ENCODE measurements around the gene SULT1C4. TPM values are rescaled to one million over a fixed set of nuclear protein-coding genes. Genes with fewer than 3 reads are reported as not detected.

SULT1C4 gene
- total RNA-seq, 1 donor from 2014 or later, result 11.3 TPM

GRCh38 chr2:108393197-108393596, 15.4 kb downstream of the SULT1C4 start:
- no peak for DNase-seq (ENCODE audit: low spot score)
- H3K9ac ChIP-seq, result no peak overlapping the region
- H3K27me3 ChIP-seq, result no peaks in the 10 kb centered on the region
- Mint-ChIP-seq H3K4me3 (no peak overlapping the region), H3K27me3 (ENCODE audit: insufficient read depth, low read depth) (peaks cover 3% of the 10 kb centered on the region), H3K36me3 (peaks cover 12% of the 10 kb centered on the region), H3K27ac (no peak overlapping the region), H3K9me3 (peaks cover 16% of the 10 kb centered on the region), H3K4me1 (no peaks in the 10 kb centered on the region)
- no peak overlapping the region for H2AFZ ChIP-seq (replicated peaks)
- H3K4me2 ChIP-seq, result no peak overlapping the region
- H3F3A ChIP-seq (ENCODE audit: low read depth), result no peaks in the 10 kb centered on the region
- H3K36me3 ChIP-seq, result no peaks in the 10 kb centered on the region
- H3K4me3 ChIP-seq, result no peak overlapping the region
- H4K20me1 ChIP-seq (ENCODE audit: low read depth), result no peaks in the 10 kb centered on the region
- H3K4me1 ChIP-seq, result no peaks in the 10 kb centered on the region
- H3K27ac ChIP-seq, result no peak overlapping the region
- TF ChIP-seq EZH2phosphoT487 (IDR thresholded peaks at IDR 0.05), result no peak
- TF ChIP-seq CTCF (IDR thresholded peaks at IDR 0.05), result no peak
- no peak for TF ChIP-seq EZH2 (IDR thresholded peaks at IDR 0.05)
- H3K79me2 ChIP-seq (ENCODE audit: low read depth), result no peaks in the 10 kb centered on the region
- H3K9me3 ChIP-seq (ENCODE audit: low read depth), result no peaks in the 10 kb centered on the region

- Histone ChIP-seq H3K79me2 (ENCODE audit: low read depth) (no peaks in the 10 kb centered on the region), H3K36me3 (no peaks in the 10 kb centered on the region), H3F3A (ENCODE audit: low read depth) (no peaks in the 10 kb centered on the region), H2AFZ (replicated peaks) (no peak overlapping the region), H3K4me2 (no peak overlapping the region), H3K27ac (no peak overlapping the region), H4K20me1 (ENCODE audit: low read depth) (no peaks in the 10 kb centered on the region), H3K9ac (no peak overlapping the region), H3K4me1 (no peaks in the 10 kb centered on the region), H3K9me3 (ENCODE audit: low read depth) (no peaks in the 10 kb centered on the region), H3K27me3 (no peaks in the 10 kb centered on the region), H3K4me3 (no peak overlapping the region)
- Mint-ChIP-seq H3K9me3 (peaks cover 26% of the 10 kb centered on the region), H3K36me3 (peaks cover 3% of the 10 kb centered on the region), H3K4me3 (no peak overlapping the region), H3K27me3 (ENCODE audit: insufficient read depth, low read depth) (no peaks in the 10 kb centered on the region), H3K4me1 (no peaks in the 10 kb centered on the region), H3K27ac (no peak overlapping the region)
- TF ChIP-seq EZH2 (IDR thresholded peaks at IDR 0.05) (no peak), CTCF (IDR thresholded peaks at IDR 0.05) (no peak), EZH2phosphoT487 (IDR thresholded peaks at IDR 0.05) (no peak)
- DNase-seq (ENCODE audit: low spot score), result no peak
Measured at GRCh38 chr2:108395155-108395554, 17.4 kb downstream of the SULT1C4 start.

- no peak for TF ChIP-seq EZH2phosphoT487 (IDR thresholded peaks at IDR 0.05)
- TF ChIP-seq CTCF (IDR thresholded peaks at IDR 0.05), result peak; percentile 36
- no peak for TF ChIP-seq EZH2 (IDR thresholded peaks at IDR 0.05)
- H3K27me3 Mint-ChIP-seq (ENCODE audit: insufficient read depth, low read depth), result peaks cover 1% of the 10 kb centered on the region
- H3K4me1 ChIP-seq, result no peaks in the 10 kb centered on the region
- H3K9me3 Mint-ChIP-seq, result peaks cover 25% of the 10 kb centered on the region
- H3F3A ChIP-seq (ENCODE audit: low read depth), result no peaks in the 10 kb centered on the region
- H3K9ac ChIP-seq, result no peak overlapping the region
- H3K4me1 Mint-ChIP-seq, result no peaks in the 10 kb centered on the region
- H3K4me3 Mint-ChIP-seq, result no peak overlapping the region
- H2AFZ ChIP-seq (replicated peaks), result no peak overlapping the region
- H3K27ac ChIP-seq, result no peak overlapping the region
- H4K20me1 ChIP-seq (ENCODE audit: low read depth), result no peaks in the 10 kb centered on the region
- H3K27ac Mint-ChIP-seq, result no peak overlapping the region
- peak; percentile 13 for DNase-seq (ENCODE audit: low spot score)
- H3K36me3 Mint-ChIP-seq, result no peaks in the 10 kb centered on the region
- H3K4me2 ChIP-seq, result no peak overlapping the region
- H3K36me3 ChIP-seq, result no peaks in the 10 kb centered on the region
- no peaks in the 10 kb centered on the region for H3K27me3 ChIP-seq
- H3K79me2 ChIP-seq (ENCODE audit: low read depth), result no peaks in the 10 kb centered on the region
- no peaks in the 10 kb centered on the region for H3K9me3 ChIP-seq (ENCODE audit: low read depth)
- H3K4me3 ChIP-seq, result no peak overlapping the region
Measured at GRCh38 chr2:108396845-108397244, 19.1 kb downstream of the SULT1C4 start.
